Measurements from ENCODE around the gene PLXNA4.
"Not testable (repeated sequence)": the region's sequence is repeated elsewhere in the genome, so short reads cannot be mapped to it uniquely, and the experiment has no call there.

The PLXNA4 gene

GRCh38 chr7:132169730-132170129 is 406.5 kb downstream of the PLXNA4 start:
- Histone ChIP-seq H3K9me2 (replicated peaks; ENCODE audit: control insufficient read depth, low read length) (no peaks in the 10 kb centered on the region), H3K4me1 (ENCODE audit: control insufficient read depth, low read length) (no peaks in the 10 kb centered on the region), H4K20me1 (ENCODE audit: control insufficient read depth, insufficient read depth, low read depth, low read length) (no peaks in the 10 kb centered on the region), H3F3A (ENCODE audit: control insufficient read depth, insufficient read depth) (no peaks in the 10 kb centered on the region), H3K79me2 (ENCODE audit: control insufficient read depth, low read length) (no peaks in the 10 kb centered on the region), H3K4me3 (ENCODE audit: low read length) (no peak overlapping the region), H3K36me3 (ENCODE audit: control insufficient read depth, low read length) (no peaks in the 10 kb centered on the region), H3K27ac (ENCODE audit: low read depth, low read length) (no peak overlapping the region), H3K9me3 (ENCODE audit: control insufficient read depth, insufficient read depth, low read length) (no peaks in the 10 kb centered on the region), H3K27me3 (ENCODE audit: control insufficient read depth, low read length) (no peaks in the 10 kb centered on the region), H3K4me2 (ENCODE audit: low read length) (no peak overlapping the region)
- TF ChIP-seq EZH2phosphoT487 (IDR thresholded peaks at IDR 0.05; ENCODE audit: borderline replicate concordance, low read length) (no peak), CTCF (IDR thresholded peaks at IDR 0.05; ENCODE audit: low read depth, low read length, poor library complexity, severe bottlenecking) (no peak)

DNA sequence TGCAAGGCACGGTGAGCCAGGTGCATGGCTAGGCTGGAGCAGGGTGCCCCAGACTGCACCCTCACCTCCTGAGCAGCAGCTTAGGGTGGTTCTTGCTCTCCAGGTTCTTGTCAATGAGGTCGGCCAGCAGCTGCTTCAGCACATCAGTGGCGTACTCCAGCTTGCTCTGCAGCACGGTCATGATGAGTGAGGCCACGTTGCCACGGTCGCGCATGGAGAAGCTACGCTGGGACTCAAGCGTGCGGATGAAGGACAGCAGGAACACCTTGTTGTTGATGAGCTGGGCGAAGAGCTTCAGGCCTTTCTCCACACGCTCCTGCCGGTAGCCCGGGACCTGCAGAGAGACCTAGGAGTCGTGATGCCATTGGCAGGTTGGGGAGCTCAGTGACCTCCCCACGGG is 408.0 kb downstream of the PLXNA4 start:
- no peaks in the 10 kb centered on the region for H3K36me3 ChIP-seq (ENCODE audit: control insufficient read depth, low read length)
- no peak overlapping the region for H3K4me3 ChIP-seq (ENCODE audit: low read length)
- H4K20me1 ChIP-seq (ENCODE audit: control insufficient read depth, insufficient read depth, low read depth, low read length), result no peaks in the 10 kb centered on the region
- H3K4me2 ChIP-seq (ENCODE audit: low read length), result no peak overlapping the region
- no peak overlapping the region for H3K27ac ChIP-seq (ENCODE audit: low read depth, low read length)
- H3K9me2 ChIP-seq (replicated peaks; ENCODE audit: control insufficient read depth, low read length), result no peaks in the 10 kb centered on the region
- H3K4me1 ChIP-seq (ENCODE audit: control insufficient read depth, low read length), result no peaks in the 10 kb centered on the region
- H3K27me3 ChIP-seq (ENCODE audit: control insufficient read depth, low read length), result no peaks in the 10 kb centered on the region
- no peak for TF ChIP-seq EZH2phosphoT487 (IDR thresholded peaks at IDR 0.05; ENCODE audit: borderline replicate concordance, low read length)
- TF ChIP-seq CTCF (IDR thresholded peaks at IDR 0.05; ENCODE audit: low read depth, low read length, poor library complexity, severe bottlenecking), result no peak
- H3K79me2 ChIP-seq (ENCODE audit: control insufficient read depth, low read length), result no peaks in the 10 kb centered on the region
- no peaks in the 10 kb centered on the region for H3F3A ChIP-seq (ENCODE audit: control insufficient read depth, insufficient read depth)
- H3K9me3 ChIP-seq (ENCODE audit: control insufficient read depth, insufficient read depth, low read length), result no peaks in the 10 kb centered on the region

DNA sequence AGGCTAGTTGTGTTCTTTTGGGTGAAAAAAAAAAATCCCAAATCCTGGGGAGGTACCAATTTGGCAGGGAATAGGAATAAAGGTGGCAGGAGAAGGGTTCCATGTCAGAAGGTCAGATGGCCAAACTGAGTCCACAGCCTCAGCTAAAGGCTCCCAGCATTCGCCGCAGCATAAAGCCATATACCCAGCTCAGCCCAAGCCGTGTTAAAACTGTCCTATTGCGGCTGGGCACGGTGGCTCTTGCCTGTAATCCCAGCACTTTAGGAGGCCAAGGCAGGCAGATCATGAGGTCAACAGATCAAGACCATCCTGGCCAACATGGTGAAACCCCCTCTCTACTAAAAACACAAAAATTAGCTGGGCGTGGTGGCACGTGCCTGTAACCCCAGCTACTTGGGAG is 410.6 kb downstream of the PLXNA4 start:
- H3K9me3 ChIP-seq (ENCODE audit: control insufficient read depth, insufficient read depth, low read length); H3K9me2 ChIP-seq (replicated peaks; ENCODE audit: control insufficient read depth, low read length); H3K79me2 ChIP-seq (ENCODE audit: control insufficient read depth, low read length); H3K27me3 ChIP-seq (ENCODE audit: control insufficient read depth, low read length); H3K4me3 ChIP-seq (ENCODE audit: low read length); H3F3A ChIP-seq (ENCODE audit: control insufficient read depth, insufficient read depth); H3K4me1 ChIP-seq (ENCODE audit: control insufficient read depth, low read length); H3K27ac ChIP-seq (ENCODE audit: low read depth, low read length); H4K20me1 ChIP-seq (ENCODE audit: control insufficient read depth, insufficient read depth, low read depth, low read length); H3K36me3 ChIP-seq (ENCODE audit: control insufficient read depth, low read length); H3K4me2 ChIP-seq (ENCODE audit: low read length): not testable (repeated sequence)

DNA sequence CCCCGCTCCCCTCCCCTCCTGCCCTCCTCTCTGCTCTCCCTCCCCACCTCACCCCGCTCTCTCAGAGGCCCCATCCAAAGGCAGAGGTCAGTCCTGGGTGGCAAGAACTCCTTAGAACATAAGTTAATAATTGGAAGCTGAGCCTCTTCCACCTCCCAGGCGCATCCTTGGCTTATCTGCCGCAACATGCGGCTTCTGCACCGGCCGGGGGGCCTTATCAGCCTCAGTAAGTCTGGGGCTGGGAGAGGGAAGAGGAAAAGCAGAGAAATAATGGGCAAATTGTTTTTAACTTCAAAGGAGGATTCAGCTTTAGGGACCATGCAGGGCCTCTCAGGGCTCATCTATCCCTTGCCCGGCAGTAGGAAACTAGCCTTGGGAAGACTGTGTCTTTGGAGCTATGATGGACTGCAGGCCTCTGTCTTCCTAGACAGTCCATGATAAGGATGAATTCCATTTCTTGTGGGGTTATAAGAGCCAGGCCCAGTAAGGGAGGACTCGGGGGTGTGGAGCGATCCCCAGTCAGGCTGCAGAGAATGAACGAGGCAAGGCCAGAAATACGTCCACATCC is 411.6 kb downstream of the PLXNA4 start:
- no peaks in the 10 kb centered on the region for H3K36me3 ChIP-seq (ENCODE audit: control insufficient read depth, low read length)
- H3K79me2 ChIP-seq (ENCODE audit: control insufficient read depth, low read length), result no peaks in the 10 kb centered on the region
- H3K27me3 ChIP-seq (ENCODE audit: control insufficient read depth, low read length), result no peaks in the 10 kb centered on the region
- H3K4me2 ChIP-seq (ENCODE audit: low read length), result no peak overlapping the region
- no peaks in the 10 kb centered on the region for H3K9me2 ChIP-seq (replicated peaks; ENCODE audit: control insufficient read depth, low read length)
- H3F3A ChIP-seq (ENCODE audit: control insufficient read depth, insufficient read depth), result no peaks in the 10 kb centered on the region
- no peak overlapping the region for H3K4me3 ChIP-seq (ENCODE audit: low read length)
- no peaks in the 10 kb centered on the region for H3K9me3 ChIP-seq (ENCODE audit: control insufficient read depth, insufficient read depth, low read length)
- no peaks in the 10 kb centered on the region for H4K20me1 ChIP-seq (ENCODE audit: control insufficient read depth, insufficient read depth, low read depth, low read length)
- H3K27ac ChIP-seq (ENCODE audit: low read depth, low read length), result no peak overlapping the region
- TF ChIP-seq CTCF (IDR thresholded peaks at IDR 0.05; ENCODE audit: low read depth, low read length, poor library complexity, severe bottlenecking), result no peak
- no peak for TF ChIP-seq EZH2phosphoT487 (IDR thresholded peaks at IDR 0.05; ENCODE audit: borderline replicate concordance, low read length)
- no peaks in the 10 kb centered on the region for H3K4me1 ChIP-seq (ENCODE audit: control insufficient read depth, low read length)

Data from DOHH2 (cell line).